ENCODE results near the gene HERC3. TPM values are rescaled to one million over a fixed set of nuclear protein-coding genes. Genes with fewer than 3 reads are reported as not detected.

Gene HERC3
- total and polyA plus RNA-seq, 2 donors from 2014 or later: 6.3 to 58.4 TPM

DNA sequence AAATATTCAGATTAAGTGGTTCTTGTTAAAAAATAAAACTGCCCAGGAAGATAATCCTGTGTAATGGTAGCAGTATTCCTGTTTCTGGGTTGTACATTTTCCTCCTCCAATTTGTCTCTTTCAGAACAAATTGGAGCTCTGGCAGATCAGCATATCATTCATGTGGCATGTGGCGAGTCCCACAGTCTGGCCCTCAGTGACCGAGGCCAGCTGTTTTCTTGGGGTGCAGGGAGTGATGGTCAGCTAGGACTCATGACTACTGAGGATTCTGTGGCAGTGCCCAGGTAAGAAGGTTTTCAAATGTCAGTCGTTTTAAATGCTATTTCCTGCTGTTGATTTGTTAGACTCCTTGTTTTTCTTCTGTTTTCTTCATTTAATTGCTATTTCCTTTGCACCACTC lies 57.4 kb downstream of the HERC3 start:
- no peaks in the 10 kb centered on the region for H3K9me3 ChIP-seq (ENCODE audit: control insufficient read depth in 2 of 3, insufficient read depth in 1 of 3, low read length in 3 of 3)
- no peak overlapping the region for H3K9ac ChIP-seq (ENCODE audit: low read length in 3 of 3)
- no peaks in the 10 kb centered on the region for H3K27me3 ChIP-seq (ENCODE audit: control insufficient read depth, insufficient read depth, low read length)
- peaks cover 0 to 6% (median 4%) of the 10 kb centered on the region in 3 donors for H3K36me3 ChIP-seq (ENCODE audit: control insufficient read depth in 2 of 3, insufficient read depth in 3 of 3, low read length in 3 of 3)
- peaks cover 0 to 4% (median 0%) of the 10 kb centered on the region in 3 donors for H3K4me1 ChIP-seq (ENCODE audit: control insufficient read depth in 2 of 3, insufficient read depth in 2 of 3, low read depth in 1 of 3, low read length in 3 of 3)
- TF ChIP-seq, protein P1, sequence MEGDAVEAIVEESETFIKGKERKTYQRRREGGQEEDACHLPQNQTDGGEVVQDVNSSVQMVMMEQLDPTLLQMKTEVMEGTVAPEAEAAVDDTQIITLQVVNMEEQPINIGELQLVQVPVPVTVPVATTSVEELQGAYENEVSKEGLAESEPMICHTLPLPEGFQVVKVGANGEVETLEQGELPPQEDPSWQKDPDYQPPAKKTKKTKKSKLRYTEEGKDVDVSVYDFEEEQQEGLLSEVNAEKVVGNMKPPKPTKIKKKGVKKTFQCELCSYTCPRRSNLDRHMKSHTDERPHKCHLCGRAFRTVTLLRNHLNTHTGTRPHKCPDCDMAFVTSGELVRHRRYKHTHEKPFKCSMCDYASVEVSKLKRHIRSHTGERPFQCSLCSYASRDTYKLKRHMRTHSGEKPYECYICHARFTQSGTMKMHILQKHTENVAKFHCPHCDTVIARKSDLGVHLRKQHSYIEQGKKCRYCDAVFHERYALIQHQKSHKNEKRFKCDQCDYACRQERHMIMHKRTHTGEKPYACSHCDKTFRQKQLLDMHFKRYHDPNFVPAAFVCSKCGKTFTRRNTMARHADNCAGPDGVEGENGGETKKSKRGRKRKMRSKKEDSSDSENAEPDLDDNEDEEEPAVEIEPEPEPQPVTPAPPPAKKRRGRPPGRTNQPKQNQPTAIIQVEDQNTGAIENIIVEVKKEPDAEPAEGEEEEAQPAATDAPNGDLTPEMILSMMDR (IDR thresholded peaks at IDR 0.05; ENCODE audit: borderline replicate concordance, extremely low read depth, insufficient read depth): no peak
- DNase-seq: no peak
- no peak overlapping the region for H3K27ac ChIP-seq (ENCODE audit: low read depth in 2 of 2, low read length in 2 of 2)
- H3K4me3 ChIP-seq (ENCODE audit: low read length in 3 of 3): no peak overlapping the region
- FAIRE-seq: no peak
- intact Hi-C loops (cut with DNase I): no loop called here

DNA sequence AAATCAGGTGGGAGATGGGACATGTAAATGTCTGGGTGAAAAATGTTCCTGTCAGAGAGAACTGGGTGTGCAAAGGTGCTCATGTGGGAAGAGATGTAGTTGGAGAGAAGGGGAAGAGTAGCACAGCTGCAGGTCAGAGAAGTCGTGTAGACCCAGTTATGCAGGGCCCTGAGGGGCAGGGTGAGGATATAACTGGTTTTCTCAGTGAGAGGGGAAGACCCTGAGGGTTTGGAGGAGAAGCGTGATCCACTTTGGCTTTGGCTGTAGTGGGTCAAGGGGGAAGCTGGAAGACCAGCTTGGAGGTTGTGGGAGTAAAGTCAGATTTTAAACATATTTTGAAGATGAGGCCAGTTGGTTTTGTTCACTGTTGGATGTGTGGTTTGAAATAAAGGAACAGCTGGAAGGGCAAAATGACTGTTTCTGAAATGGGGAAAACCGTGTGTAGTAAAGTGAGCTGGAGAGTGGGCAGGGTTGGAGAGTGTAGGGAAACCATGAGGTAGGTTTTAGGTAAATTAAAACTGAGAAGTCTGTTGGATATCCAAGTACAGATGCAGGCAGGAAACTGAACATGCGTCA lies 61.2 kb downstream of the HERC3 start:
- no peaks in the 10 kb centered on the region for H3K27me3 ChIP-seq (ENCODE audit: control insufficient read depth, insufficient read depth, low read length)
- TF ChIP-seq, protein P1 (IDR thresholded peaks at IDR 0.05; ENCODE audit: borderline replicate concordance, extremely low read depth, insufficient read depth): no peak
- H3K9me3 ChIP-seq (ENCODE audit: control insufficient read depth in 2 of 3, insufficient read depth in 1 of 3, low read length in 3 of 3): no peaks in the 10 kb centered on the region
- H3K27ac ChIP-seq (ENCODE audit: low read depth in 2 of 2, low read length in 2 of 2): no peak overlapping the region
- H3K36me3 ChIP-seq (ENCODE audit: control insufficient read depth in 2 of 3, insufficient read depth in 3 of 3, low read length in 3 of 3): peaks cover 4 to 23% (median 11%) of the 10 kb centered on the region in 3 donors
- H3K9ac ChIP-seq (ENCODE audit: low read length in 3 of 3): no peak overlapping the region
- H3K4me3 ChIP-seq (ENCODE audit: low read length in 3 of 3): no peak overlapping the region
- FAIRE-seq (no peak), DNase-seq (no peak)
- H3K4me1 ChIP-seq (ENCODE audit: control insufficient read depth in 2 of 3, insufficient read depth in 2 of 3, low read depth in 1 of 3, low read length in 3 of 3): peaks cover 0 to 10% (median 4%) of the 10 kb centered on the region in 3 donors
- intact Hi-C loops (cut with DNase I): no loop called here

DNA sequence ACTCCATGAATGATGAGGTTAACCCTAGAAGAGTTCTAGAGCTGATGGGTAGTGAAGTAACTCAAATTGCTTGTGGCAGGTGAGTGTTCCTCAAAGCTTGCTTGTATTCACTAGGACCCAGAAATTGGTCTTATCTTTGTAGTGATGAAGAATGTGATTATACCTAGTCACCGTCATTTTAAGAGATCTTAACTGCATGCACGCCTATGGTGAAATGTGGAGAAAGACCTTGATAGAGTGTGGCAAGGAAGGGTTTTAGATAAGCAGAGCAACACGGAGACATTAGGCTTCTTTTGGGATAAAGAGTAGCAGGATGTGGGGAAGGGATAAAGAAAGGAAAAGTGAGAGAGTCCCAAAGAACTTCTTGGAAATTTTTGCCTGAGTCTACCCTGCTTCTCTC lies 62.9 kb downstream of the HERC3 start:
- no peak overlapping the region for H3K9ac ChIP-seq (ENCODE audit: low read length in 3 of 3)
- no peak for DNase-seq
- H3K27ac ChIP-seq (ENCODE audit: low read depth in 2 of 2, low read length in 2 of 2): no peak overlapping the region
- intact Hi-C loops (cut with DNase I): no loop called here
- TF ChIP-seq, protein P1 (IDR thresholded peaks at IDR 0.05; ENCODE audit: borderline replicate concordance, extremely low read depth, insufficient read depth): no peak
- no peaks in the 10 kb centered on the region for H3K9me3 ChIP-seq (ENCODE audit: control insufficient read depth in 2 of 3, insufficient read depth in 1 of 3, low read length in 3 of 3)
- H3K36me3 ChIP-seq (ENCODE audit: control insufficient read depth in 2 of 3, insufficient read depth in 3 of 3, low read length in 3 of 3): peaks cover 4 to 23% (median 11%) of the 10 kb centered on the region in 3 donors
- no peaks in the 10 kb centered on the region for H3K27me3 ChIP-seq (ENCODE audit: control insufficient read depth, insufficient read depth, low read length)
- FAIRE-seq: no peak
- peaks cover 0 to 18% (median 7%) of the 10 kb centered on the region in 3 donors for H3K4me1 ChIP-seq (ENCODE audit: control insufficient read depth in 2 of 3, insufficient read depth in 2 of 3, low read depth in 1 of 3, low read length in 3 of 3)
- H3K4me3 ChIP-seq (ENCODE audit: low read length in 3 of 3): no peak overlapping the region

Measured in kidney (tissue), 14 donors.